RWPE2 (cell line): ENCODE measurements around the gene BAHCC1.

Experiments
- ATAC-seq: fragments of 200-7000 bp; cut with Tn5 transposase; 3 replicates; pipeline ENCODE4 v1.9.1; 2021; ENCODE audit warnings: low read depth
- DNase-seq: peaks from one replicate; pipeline ENCODE4 v3.0.0-alpha.2; 2020; ENCODE audit warnings: low spot score
- H3K27ac ChIP-seq: fragments of 450-650 bp; 2 replicates; pipeline ENCODE4 v1.5.1; 2017; ENCODE audit warnings: mild to moderate bottlenecking; ENCODE audit not compliant: poor library complexity, severe bottlenecking
- H3K27me3 ChIP-seq: fragments of 250-450 bp; sonication (Bioruptor Pico); 2 replicates; pipeline ENCODE4 v1.5.1; 2021; ENCODE audit warnings: mild to moderate bottlenecking, moderate library complexity; ENCODE audit not compliant: insufficient read depth, poor library complexity, severe bottlenecking
- H3K36me3 ChIP-seq: fragments of 250-450 bp; sonication (Bioruptor Pico); 2 replicates; pipeline ENCODE4 v1.5.1; 2020; ENCODE audit warnings: low read depth, mild to moderate bottlenecking, moderate library complexity
- H3K4me1 ChIP-seq: fragments of 250-450 bp; sonication (Bioruptor Pico); 2 replicates; pipeline ENCODE4 v1.5.1; 2021; ENCODE audit warnings: mild to moderate bottlenecking, moderate library complexity; ENCODE audit not compliant: insufficient read depth, poor library complexity, severe bottlenecking
- H3K4me3 ChIP-seq: fragments of 250-450 bp; sonication (Bioruptor Pico); 2 replicates; pipeline ENCODE4 v1.5.1; 2021; ENCODE audit warnings: mild to moderate bottlenecking, moderate library complexity; ENCODE audit not compliant: severe bottlenecking
- H3K9me3 ChIP-seq: fragments of 250-450 bp; sonication (Bioruptor Pico); 2 replicates; pipeline ENCODE4 v1.5.1; 2021; ENCODE audit warnings: mild to moderate bottlenecking, moderate library complexity; ENCODE audit not compliant: severe bottlenecking
- CTCF ChIP-seq: fragments of 450-650 bp; IDR thresholded peaks from one replicate; pipeline ENCODE4 v1.5.1; 2017; ENCODE audit warnings: mild to moderate bottlenecking, moderate library complexity; ENCODE audit not compliant: poor library complexity, severe bottlenecking

The BAHCC1 gene

DNA sequence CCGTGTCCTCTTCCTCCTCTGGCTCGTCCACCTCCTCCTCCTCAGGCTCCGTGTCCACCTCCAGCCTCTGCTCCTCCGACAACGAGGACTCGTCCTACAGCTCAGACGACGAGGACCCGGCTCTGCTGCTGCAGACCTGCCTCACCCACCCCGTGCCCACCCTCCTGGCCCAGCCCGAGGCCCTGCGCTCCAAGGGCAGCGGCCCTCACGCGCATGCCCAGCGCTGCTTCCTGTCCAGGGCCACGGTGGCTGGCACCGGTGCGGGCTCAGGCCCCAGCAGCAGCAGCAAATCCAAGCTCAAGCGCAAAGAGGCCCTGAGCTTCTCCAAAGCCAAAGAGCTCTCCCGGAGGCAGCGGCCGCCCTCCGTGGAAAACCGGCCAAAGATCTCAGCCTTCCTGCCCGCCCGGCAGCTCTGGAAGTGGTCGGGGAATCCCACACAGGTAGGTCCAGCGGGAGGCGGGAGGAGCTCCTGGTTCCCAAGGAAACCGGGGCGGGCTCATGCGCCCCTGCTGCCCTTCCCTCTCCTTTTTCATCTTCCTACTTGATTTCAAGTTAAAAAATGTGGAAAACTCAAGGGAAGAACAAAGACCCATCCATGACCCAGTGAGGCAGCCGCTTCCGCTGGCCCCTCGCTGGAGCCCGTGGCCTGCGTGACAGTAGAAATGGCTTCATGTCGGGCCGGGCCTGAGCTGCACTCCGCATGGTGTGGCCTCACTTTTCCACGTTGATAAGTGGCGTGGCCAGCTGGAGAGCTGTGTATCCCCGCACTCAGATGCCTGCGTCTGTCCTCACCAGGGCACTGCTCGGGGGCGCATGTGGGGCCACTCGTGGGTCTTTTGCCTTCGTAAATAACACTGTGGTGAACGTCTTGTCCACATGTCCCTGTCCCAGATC is 66.6 kb downstream of the BAHCC1 start:
- no peak overlapping the region for H3K27ac ChIP-seq
- no peaks in the 10 kb centered on the region for H3K4me1 ChIP-seq
- ATAC-seq = no peak
- no peaks in the 10 kb centered on the region for H3K27me3 ChIP-seq
- TF ChIP-seq CTCF = no peak
- H3K9me3 ChIP-seq = no peaks in the 10 kb centered on the region
- no peak for DNase-seq
- no peaks in the 10 kb centered on the region for H3K36me3 ChIP-seq
- H3K4me3 ChIP-seq = no peak overlapping the region

GRCh38 chr17:81462506-81463125 is 67.4 kb downstream of the BAHCC1 start:
- Histone ChIP-seq H3K27ac (no peak overlapping the region), H3K4me1 (no peaks in the 10 kb centered on the region), H3K4me3 (no peak overlapping the region), H3K27me3 (no peaks in the 10 kb centered on the region), H3K36me3 (no peaks in the 10 kb centered on the region), H3K9me3 (no peaks in the 10 kb centered on the region)
- no peak for TF ChIP-seq CTCF
- ATAC-seq (no peak), DNase-seq (no peak)

DNA sequence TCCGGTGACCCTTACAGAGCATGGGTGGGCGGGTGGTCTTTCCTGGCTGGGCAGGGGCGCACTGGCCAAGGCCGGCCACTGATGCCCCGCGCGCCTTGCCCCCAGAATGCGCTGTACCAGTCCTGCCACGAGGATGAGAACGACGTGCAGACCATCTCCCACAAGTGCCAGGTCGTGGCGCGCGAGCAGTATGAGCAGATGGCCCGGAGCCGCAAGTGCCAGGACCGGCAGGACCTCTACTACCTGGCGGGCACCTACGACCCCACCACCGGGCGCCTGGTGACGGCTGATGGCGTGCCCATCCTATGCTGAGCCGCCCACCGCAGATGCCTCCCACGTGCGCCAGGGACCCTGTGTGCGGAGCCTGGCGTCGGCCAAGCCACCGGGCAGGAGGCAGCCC is 68.2 kb downstream of the BAHCC1 start:
- no peaks in the 10 kb centered on the region for H3K27me3 ChIP-seq
- no peak for TF ChIP-seq CTCF
- no peak overlapping the region for H3K4me3 ChIP-seq
- H3K36me3 ChIP-seq = no peaks in the 10 kb centered on the region
- ATAC-seq (no peak), DNase-seq (no peak)
- H3K4me1 ChIP-seq = no peaks in the 10 kb centered on the region
- no peak overlapping the region for H3K27ac ChIP-seq
- H3K9me3 ChIP-seq = no peaks in the 10 kb centered on the region

- H3K9me3 ChIP-seq = no peaks in the 10 kb centered on the region
- no peaks in the 10 kb centered on the region for H3K27me3 ChIP-seq
- H3K4me1 ChIP-seq = no peaks in the 10 kb centered on the region
- H3K4me3 ChIP-seq = no peak overlapping the region
- ATAC-seq (no peak), DNase-seq (no peak)
- H3K36me3 ChIP-seq = no peaks in the 10 kb centered on the region
- no peak for TF ChIP-seq CTCF
- no peak overlapping the region for H3K27ac ChIP-seq
Measured at GRCh38 chr17:81464586-81464985, 69.3 kb downstream of the BAHCC1 start.

DNA sequence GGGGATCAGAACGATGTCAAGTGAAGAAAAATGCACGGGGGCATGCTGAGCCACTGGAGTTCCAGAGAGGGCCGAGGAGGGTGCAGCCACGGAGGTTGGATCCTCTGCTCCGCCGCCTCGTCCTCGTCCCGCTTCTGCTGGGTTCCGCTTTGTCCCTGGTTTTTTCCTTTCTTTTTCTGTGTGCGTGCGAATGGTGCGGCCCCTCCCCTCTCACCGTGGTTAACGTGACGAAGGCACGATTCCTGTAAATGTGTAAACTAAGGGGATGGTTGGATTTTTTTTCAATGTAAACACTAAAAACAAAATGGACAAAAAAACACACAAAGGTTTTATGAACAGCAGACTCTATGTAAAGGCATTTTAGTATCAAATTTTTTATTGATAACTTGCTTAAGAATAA is 70.7 kb downstream of the BAHCC1 start:
- ATAC-seq (no peak), DNase-seq (no peak)
- H3K36me3 ChIP-seq = no peaks in the 10 kb centered on the region
- no peak overlapping the region for H3K4me3 ChIP-seq
- H3K4me1 ChIP-seq = no peaks in the 10 kb centered on the region
- no peak overlapping the region for H3K27ac ChIP-seq
- no peaks in the 10 kb centered on the region for H3K9me3 ChIP-seq
- H3K27me3 ChIP-seq = no peaks in the 10 kb centered on the region
- TF ChIP-seq CTCF = no peak
